ENCODE data around the gene ATP6V0D1. TPM values are rescaled to one million over a fixed set of nuclear protein-coding genes. Genes with fewer than 3 reads are reported as not detected.

ATP6V0D1 gene
- 10 to 100 TPM; 27.9 to 28.1 TPM for total RNA-seq

DNA sequence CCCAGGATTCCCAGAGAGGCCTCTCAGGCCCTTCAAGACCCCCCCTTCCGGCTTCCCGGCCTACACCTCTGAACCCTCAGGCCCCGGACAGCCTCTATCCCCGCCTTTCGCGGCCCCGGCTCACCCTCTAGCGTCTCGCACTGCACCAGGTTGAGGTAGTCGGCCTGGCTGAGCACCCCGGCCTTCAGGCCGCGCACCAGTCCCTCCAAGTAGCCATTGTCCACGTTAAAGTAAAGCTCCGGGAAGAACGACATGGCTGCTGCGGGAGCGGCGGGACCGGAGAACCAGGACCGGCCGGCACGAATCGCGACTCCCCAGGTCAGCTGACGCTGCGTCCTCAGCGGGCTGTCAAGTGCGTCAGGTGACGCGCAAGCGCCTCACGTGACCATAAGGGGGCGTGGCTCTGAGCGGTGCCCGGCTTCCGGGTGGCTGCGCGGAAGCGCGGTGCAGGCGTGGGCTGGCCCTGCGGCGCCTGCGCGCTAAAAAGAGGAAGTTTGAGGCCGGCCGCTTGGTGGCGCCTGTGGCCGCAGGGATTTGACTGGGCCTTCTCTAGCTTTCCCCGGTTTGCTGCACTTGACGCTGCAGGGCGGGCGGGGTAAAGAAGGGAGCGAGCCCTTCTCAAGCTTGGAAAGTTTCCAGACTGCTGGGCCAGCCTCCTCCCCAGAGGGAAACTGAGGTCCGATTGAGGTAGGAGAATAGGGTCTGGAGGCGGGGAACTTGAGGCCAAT lies at the start of gene ATP6V0D1:
Gene ATP6V0D1, minus strand, starts transcription at position 325 of the 728 bp plus-strand sequence. Its CDS starts 71 bp downstream, at position 254.
- Mint-ChIP-seq H3K9me3 (no peaks in the 10 kb centered on the region), H3K27ac (peak within 1 kb of the TSS; percentile 95), H3K27me3 (ENCODE audit: low read depth) (no peaks in the 10 kb centered on the region), H3K4me1 (ENCODE audit: low read depth) (peaks cover 36% of the 10 kb centered on the region), H3K4me3 (peak within 1 kb of the TSS; percentile 99 to 100), H3K36me3 (ENCODE audit: insufficient read depth in 2 of 2) (peaks cover 6 to 9% of the 10 kb centered on the region in 2 donors)
- ATAC-seq (replicated peaks in 1 of 2) (peak; percentile 91 to 97), DNase-seq (peak; percentile 99)

DNA sequence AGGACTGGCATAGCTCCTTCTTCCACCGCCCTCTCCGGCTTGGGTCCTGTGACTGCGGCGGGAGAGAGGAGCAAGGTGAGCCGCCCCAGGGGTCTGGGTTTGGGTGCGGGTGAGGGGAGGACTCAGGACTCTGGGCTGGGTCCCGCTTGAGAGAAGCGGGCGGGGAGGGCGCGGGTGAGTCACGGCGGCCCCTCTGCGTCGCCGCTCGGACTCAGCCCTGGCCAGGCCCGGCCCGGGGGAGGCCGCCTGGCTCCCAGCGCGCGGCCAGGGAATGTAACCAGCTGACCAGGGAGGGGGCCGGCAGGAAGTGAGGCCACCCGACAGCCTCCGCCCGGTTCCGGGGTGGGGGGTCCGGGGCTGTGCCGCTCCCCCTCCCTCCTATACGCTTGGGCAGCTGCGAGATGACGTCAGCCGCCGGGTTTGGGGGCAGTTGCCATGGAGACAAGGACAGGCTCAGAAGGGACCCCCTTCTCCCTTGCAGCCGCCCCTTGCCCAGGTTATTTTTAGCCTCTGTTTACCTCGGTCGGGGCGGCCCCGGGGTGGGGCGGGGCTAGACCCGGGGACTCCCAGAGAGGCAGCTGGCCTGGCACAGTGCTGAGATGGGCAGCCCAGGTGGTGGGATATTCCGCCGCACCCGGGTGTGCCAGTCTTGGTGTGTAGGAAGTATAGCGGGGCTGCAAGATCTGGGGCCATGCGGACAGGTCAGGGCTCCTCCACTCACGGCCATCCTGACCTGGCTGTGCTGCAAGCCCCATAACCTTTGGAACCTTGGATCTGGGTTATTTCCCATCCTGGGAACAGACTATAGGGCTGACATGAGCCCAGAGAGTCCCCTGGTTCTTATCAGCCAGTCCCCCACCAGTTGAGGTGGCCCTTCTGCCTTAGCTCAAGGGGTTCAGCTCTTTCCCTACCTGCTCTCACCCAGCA lies 49.3 kb upstream of the ATP6V0D1 start:
- H3K27me3 Mint-ChIP-seq (ENCODE audit: low read depth), result peaks cover 32% of the 10 kb centered on the region
- H3K4me3 Mint-ChIP-seq, result peak overlapping the region; percentile 81 to 84
- no peaks in the 10 kb centered on the region for H3K36me3 Mint-ChIP-seq (ENCODE audit: insufficient read depth in 2 of 2)
- H3K4me1 Mint-ChIP-seq (ENCODE audit: low read depth), result peaks cover 19% of the 10 kb centered on the region
- H3K27ac Mint-ChIP-seq, result no peak overlapping the region
- ATAC-seq (replicated peaks in 1 of 2) (peak; percentile 30 to 41), DNase-seq (no peak)
- H3K9me3 Mint-ChIP-seq, result no peaks in the 10 kb centered on the region

DNA sequence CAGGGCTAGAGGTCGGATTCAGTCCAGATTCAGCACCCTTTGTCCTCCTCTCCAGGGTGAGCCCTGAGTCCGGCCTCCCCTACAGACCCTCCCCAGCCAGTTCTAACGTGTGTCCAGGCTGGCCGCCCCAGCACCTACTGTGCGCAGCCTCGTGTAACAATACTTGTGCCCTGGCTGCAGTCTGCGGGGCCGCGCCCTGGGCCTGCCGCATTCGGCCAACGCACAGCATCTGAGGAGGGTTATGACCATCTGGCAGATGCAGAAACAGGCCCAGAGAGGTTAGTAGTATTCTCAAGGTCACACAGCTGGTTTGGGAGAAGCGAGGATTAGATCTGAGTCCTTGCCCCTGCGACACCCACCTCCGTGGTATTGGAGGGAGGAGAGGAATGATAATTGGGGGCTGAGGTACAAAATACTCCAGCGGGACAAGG lies 48.6 kb upstream of the ATP6V0D1 start:
- H3K36me3 Mint-ChIP-seq (ENCODE audit: insufficient read depth in 2 of 2), result no peaks in the 10 kb centered on the region
- peaks cover 28% of the 10 kb centered on the region for H3K27me3 Mint-ChIP-seq (ENCODE audit: low read depth)
- peak overlapping the region; percentile 81 to 84 for H3K4me3 Mint-ChIP-seq
- no peak for ATAC-seq (replicated peaks in 1 of 2)
- no peak for DNase-seq
- no peak overlapping the region for H3K27ac Mint-ChIP-seq
- no peaks in the 10 kb centered on the region for H3K9me3 Mint-ChIP-seq
- H3K4me1 Mint-ChIP-seq (ENCODE audit: low read depth), result peaks cover 19% of the 10 kb centered on the region

DNA sequence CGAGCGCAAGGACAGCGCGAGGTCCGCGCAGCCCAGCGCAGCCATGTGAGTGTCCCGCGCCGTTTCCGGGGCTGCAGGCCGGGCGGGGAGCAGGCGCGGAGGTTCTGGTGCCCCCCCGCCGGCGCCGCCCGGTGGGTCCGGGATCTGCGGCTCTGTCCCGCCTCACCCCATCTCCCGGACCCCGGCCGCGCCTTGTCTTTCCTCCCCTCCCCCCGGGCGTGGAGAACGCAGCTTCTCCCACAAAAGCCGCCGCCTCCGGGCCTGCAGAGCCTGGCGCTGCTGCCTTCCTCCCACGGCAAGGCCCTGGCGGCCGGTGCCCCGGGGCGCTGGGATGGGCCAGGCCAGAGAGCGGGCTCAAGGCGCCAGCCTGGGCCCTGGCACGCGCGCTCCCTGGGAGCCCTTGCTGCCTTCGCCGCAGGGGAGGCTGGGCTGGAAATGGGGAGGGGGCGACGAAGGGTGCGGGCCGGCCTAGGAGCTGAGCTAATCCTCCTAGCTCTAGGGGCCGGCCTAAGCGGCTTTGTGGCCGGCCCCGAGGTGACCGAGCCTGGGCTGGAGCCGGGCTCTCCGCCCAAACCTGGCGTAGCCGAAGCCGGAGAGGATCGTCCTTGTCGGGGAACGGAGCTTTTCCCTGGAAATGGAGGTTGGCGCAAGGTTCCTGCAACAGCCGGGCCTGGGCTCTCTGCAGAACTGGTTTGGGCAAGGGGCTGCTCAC lies 48.1 kb upstream of the ATP6V0D1 start:
- H3K36me3 Mint-ChIP-seq (ENCODE audit: insufficient read depth in 2 of 2), result no peaks in the 10 kb centered on the region

DNA sequence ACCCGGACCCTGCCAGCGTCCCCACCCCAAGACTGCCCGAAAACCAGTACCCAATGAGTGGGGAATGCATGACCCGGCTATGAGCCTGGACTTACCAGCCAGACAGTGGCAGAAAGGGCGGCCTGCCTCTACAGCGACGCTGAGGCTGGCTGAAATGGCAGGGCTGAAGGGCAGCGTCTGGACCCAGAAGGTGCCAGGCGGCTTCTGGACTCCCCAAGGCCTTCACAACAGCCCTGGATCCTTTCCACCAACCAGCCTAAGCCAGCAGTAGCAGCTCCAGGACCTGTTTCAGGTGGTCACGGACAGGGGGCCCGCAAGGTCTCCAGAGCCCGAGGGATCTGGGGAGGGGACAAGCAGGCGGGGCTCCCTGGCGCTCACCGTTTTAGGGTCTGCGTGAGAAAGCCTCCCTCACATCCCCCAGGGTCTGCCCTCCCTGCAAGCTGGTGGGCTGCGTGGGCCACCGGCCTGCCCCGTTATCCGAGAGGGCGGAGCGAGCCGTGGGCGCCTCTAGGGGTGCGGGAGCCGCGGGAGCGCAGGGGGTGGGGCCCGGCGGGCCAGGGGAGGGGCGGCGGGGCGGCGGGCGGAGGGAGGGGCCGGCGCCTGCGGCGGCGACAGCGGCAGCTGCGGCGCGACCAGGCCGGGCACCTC lies 47.4 kb upstream of the ATP6V0D1 start, which contains the start of gene RIPOR1:
Gene RIPOR1, plus strand, starts transcription at position 608 of the 648 bp plus-strand sequence. CDS start 9,618 bp downstream, outside the sequence.
- peaks cover 19% of the 10 kb centered on the region for H3K4me1 Mint-ChIP-seq (ENCODE audit: low read depth)
- H3K27ac Mint-ChIP-seq, result no peak within 1 kb of the TSS
- peak within 1 kb of the TSS; percentile 81 to 84 for H3K4me3 Mint-ChIP-seq
- H3K9me3 Mint-ChIP-seq, result no peaks in the 10 kb centered on the region
- DNase-seq, result peak; percentile 65 to 69
- H3K27me3 Mint-ChIP-seq (ENCODE audit: low read depth), result peaks cover 25% of the 10 kb centered on the region
- H3K36me3 Mint-ChIP-seq (ENCODE audit: insufficient read depth in 2 of 2), result no peaks in the 10 kb centered on the region
- peak; percentile 71 to 78 for ATAC-seq (replicated peaks in 1 of 2)

More for the DNA sequence above, 48.1 kb upstream of the ATP6V0D1 start:
- Mint-ChIP-seq H3K4me3 (peak overlapping the region; percentile 81 to 84), H3K4me1 (ENCODE audit: low read depth) (peaks cover 19% of the 10 kb centered on the region), H3K27me3 (ENCODE audit: low read depth) (peaks cover 28% of the 10 kb centered on the region), H3K9me3 (no peaks in the 10 kb centered on the region), H3K27ac (no peak overlapping the region)
- DNase-seq (peak; percentile 47 to 54), ATAC-seq (replicated peaks in 1 of 2) (peak; percentile 63 to 69)

DNA sequence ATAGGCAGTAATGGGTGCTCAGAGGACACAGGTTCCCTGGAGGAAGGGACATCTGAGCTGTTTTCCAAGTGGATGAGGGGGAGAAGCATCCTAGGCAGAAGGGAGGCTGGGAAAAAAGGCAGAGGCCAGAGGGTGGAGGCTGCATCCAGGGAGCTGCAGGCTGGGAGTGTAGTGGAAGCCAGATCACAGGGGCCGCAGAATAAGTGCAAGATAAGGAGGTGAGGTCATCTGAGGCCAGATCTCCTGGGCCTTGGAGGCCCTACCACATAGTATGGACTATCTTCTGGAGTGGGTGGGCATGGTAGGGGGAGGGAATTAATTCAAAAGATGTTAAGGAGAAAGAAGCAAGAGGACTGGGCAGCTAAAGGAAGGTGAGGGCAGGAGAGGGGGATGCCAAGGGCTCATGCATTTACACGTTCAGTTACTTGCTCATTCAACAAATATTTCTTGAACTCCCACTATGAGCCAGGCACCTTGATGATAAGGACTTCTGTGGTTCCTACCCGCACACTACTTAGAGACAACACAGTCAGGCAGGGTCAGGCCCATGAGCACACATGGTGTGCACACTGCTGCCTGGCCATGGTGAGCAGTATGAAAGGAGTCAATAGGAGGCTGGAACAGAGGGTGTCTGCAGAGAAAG lies 45.3 kb upstream of the ATP6V0D1 start:
- peaks cover 12% of the 10 kb centered on the region for H3K27me3 Mint-ChIP-seq (ENCODE audit: low read depth)
- ATAC-seq (replicated peaks in 1 of 2) (no peak), DNase-seq (no peak)
- H3K27ac Mint-ChIP-seq, result no peak overlapping the region
- H3K36me3 Mint-ChIP-seq (ENCODE audit: insufficient read depth in 2 of 2), result no peaks in the 10 kb centered on the region
- H3K9me3 Mint-ChIP-seq, result no peaks in the 10 kb centered on the region
- peaks cover 15% of the 10 kb centered on the region for H3K4me1 Mint-ChIP-seq (ENCODE audit: low read depth)
- no peak overlapping the region for H3K4me3 Mint-ChIP-seq

DNA sequence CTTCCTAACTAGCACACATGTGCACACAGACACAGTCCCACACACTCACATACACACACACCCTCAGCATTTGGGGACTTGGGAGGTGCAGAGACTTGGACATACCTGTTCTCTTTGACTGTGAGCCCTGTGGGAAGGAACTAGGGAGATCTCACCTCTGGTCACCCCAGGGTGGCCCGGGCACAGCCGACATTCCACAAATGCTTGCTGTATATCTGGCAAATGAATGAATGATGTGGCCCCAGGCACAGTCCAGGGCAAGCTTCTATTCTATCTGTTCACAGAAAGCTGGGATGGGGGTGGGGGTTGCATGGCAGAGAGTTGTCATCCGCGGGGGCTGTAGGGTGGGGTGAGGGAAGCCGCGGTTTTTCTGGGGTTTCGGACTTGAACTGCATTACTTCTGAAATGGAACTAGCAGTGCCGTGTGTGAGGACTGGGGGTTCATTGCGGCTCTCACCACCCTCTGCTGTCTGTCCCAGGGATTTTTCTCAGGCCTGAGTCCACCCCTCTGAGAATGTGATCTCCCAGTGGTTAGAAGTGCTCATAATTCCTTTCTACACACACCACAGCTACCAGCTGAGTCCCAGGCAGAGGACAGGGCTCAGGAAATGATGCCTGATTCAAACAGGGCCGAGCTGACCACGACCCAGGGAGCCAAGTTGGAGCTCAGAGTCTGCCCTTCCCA lies 44.4 kb upstream of the ATP6V0D1 start:
- no peak for ATAC-seq (replicated peaks in 1 of 2)
- H3K4me1 Mint-ChIP-seq (ENCODE audit: low read depth), result peaks cover 16% of the 10 kb centered on the region
- no peak for DNase-seq
- H3K9me3 Mint-ChIP-seq, result no peaks in the 10 kb centered on the region
- H3K36me3 Mint-ChIP-seq (ENCODE audit: insufficient read depth in 2 of 2), result no peaks in the 10 kb centered on the region
- no peak overlapping the region for H3K4me3 Mint-ChIP-seq
- peaks cover 5% of the 10 kb centered on the region for H3K27me3 Mint-ChIP-seq (ENCODE audit: low read depth)
- H3K27ac Mint-ChIP-seq, result no peak overlapping the region

DNA sequence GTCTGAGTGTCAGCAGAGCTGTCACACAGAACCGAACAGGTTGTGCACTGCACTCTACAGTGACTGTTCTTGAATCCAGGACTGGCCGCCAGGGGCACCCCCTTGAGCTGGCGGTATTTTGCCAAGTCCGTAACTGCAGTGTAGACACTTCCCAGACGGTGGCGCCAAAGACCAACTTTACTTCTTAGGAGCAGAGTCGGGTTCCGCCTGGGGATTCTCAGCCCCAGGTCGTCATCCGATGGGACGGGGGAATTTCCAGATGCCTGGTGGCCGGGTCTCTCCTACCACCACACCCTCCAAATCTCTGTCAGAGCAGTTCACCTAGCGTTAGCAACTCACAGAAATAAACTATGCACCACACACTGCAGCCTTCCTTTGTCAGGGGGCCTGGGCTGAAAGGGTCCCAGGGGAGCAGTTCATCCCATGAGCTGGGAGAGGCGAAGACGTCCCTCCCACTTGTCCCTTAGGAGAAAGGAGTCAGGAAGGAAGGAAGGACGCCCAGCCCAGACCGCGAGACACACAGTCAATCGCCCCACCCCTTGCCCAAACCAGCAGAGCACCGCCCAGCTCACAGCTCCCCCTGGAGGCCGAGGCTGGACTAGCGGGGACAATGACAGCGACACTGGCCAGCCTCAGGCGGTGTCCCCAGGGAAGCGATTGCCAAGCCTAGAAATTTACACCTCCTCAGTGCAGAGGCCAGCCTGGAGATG lies 40.3 kb upstream of the ATP6V0D1 start:
- Mint-ChIP-seq H3K4me3 (peak overlapping the region; percentile 83 to 94), H3K27ac (peak overlapping the region; percentile 86), H3K4me1 (ENCODE audit: low read depth) (peaks cover 18% of the 10 kb centered on the region), H3K27me3 (ENCODE audit: low read depth) (no peaks in the 10 kb centered on the region), H3K9me3 (no peaks in the 10 kb centered on the region), H3K36me3 (ENCODE audit: insufficient read depth in 2 of 2) (no peaks in the 10 kb centered on the region)
- DNase-seq (peak; percentile 97), ATAC-seq (replicated peaks in 1 of 2) (peak; percentile 91 to 93)

DNA sequence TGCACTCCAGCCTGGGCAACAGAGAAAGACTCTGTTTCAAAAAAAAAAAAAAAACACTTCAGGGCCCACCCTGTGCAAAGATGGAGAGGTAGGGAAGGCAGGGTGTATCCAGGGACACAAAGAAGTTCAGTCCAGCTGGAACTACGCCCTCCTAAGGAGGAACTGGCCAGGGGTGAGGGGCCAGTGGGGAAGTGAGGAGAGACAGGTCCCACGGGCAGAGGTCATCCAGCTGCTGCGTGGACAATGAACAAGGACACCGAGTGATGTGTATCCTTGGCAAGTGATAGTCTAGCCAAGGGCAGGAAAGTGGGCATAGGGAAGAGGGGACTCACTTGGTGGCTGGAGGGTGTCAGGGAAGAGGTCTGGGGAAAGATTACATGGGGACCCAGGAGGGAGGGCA lies 38.3 kb upstream of the ATP6V0D1 start:
- H3K4me3 Mint-ChIP-seq, result no peak overlapping the region
- no peaks in the 10 kb centered on the region for H3K36me3 Mint-ChIP-seq (ENCODE audit: insufficient read depth in 2 of 2)
- no peaks in the 10 kb centered on the region for H3K9me3 Mint-ChIP-seq
- DNase-seq (no peak), ATAC-seq (replicated peaks in 1 of 2) (no peak)
- no peak overlapping the region for H3K27ac Mint-ChIP-seq
- H3K4me1 Mint-ChIP-seq (ENCODE audit: low read depth), result peaks cover 24% of the 10 kb centered on the region
- H3K27me3 Mint-ChIP-seq (ENCODE audit: low read depth), result no peaks in the 10 kb centered on the region

DNA sequence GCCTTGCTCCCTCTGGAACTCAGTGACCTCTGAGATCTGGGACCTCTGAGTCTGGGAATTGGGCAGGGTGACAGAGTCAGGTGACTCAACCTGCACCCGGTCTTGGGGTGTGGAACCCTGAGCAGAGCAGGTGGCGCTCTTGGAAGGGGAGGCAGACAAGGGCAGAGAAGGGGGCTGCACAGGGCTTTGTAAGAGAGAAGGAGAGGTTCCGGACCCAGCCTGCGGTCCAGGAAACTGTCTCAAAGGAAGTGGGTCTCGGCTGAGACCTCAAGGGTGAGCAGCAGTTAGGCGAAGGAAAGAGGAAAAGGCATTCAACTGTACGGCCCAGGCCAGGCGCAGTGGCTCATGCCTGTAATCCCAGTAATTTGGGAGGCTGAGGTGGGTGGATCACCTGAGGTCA lies 37.7 kb upstream of the ATP6V0D1 start:
- H3K27ac Mint-ChIP-seq, result peak overlapping the region; percentile 31

More for the DNA sequence above, 37.7 kb upstream of the ATP6V0D1 start:
- no peaks in the 10 kb centered on the region for H3K9me3 Mint-ChIP-seq
- H3K4me3 Mint-ChIP-seq, result peak overlapping the region in 1 of 2 donors; percentile 12
- ATAC-seq (replicated peaks in 1 of 2) (no peak), DNase-seq (no peak)
- no peaks in the 10 kb centered on the region for H3K27me3 Mint-ChIP-seq (ENCODE audit: low read depth)
- no peaks in the 10 kb centered on the region for H3K36me3 Mint-ChIP-seq (ENCODE audit: insufficient read depth in 2 of 2)
- H3K4me1 Mint-ChIP-seq (ENCODE audit: low read depth), result peaks cover 29% of the 10 kb centered on the region

Measured in activated T-cell treated with anti-CD3 and anti-CD28 coated beads, Interleukin-2, amount 50 U/mL, for 72 hours (primary cell).